Thyroid gland (tissue), 4 donors: ENCODE results near the gene ERC1. TPM values are rescaled to one million over a fixed set of nuclear protein-coding genes. Genes with fewer than 3 reads are reported as not detected.
"Not testable (repeated sequence)": the region's sequence is repeated elsewhere in the genome, so short reads cannot be mapped to it uniquely, and the experiment has no call there.

Experiments
- DNase-seq, 2 donors: peaks; one replicate each; pipeline ENCODE4 v3.0.0-alpha.2; 2019
- H3K27ac ChIP-seq, 3 donors: fragments of 200-600 bp; sonication (generic); 1 replicate in 2 of 3; 2 replicates in 1 of 3; pipeline ENCODE4 v1.5.1; 2016 to 2019; ENCODE audit warnings: mild to moderate bottlenecking in 1 of 3, moderate library complexity in 1 of 3
- H3K27me3 ChIP-seq: fragments of 200-600 bp; sonication (generic); one replicate; pipeline ENCODE4 v1.5.1; 2019
- H3K36me3 ChIP-seq, 2 donors: fragments of 200-600 bp; sonication (generic); one replicate each; pipeline ENCODE4 v1.5.1; 2016 to 2019
- H3K4me1 ChIP-seq, 2 donors: fragments of 200-600 bp; sonication (generic); one replicate each; pipeline ENCODE4 v1.5.1; 2017 to 2019
- H3K4me3 ChIP-seq, 3 donors: fragments of 200-600 bp; sonication (generic); replicated peaks in 1 of 3; 1 replicate in 2 of 3; 2 replicates in 1 of 3; pipeline ENCODE4 v1.5.1; 2016; ENCODE audit warnings: mild to moderate bottlenecking in 1 of 3
- H3K9me3 ChIP-seq: fragments of 200-600 bp; sonication (generic); one replicate; pipeline ENCODE4 v1.5.1; 2017
- CTCF ChIP-seq, 6 experiments: fragments of 200-600 bp in 3 of 6; fragments of 450-650 bp in 3 of 6; sonication (generic) in 3 of 6; IDR thresholded peaks; one replicate each; pipeline ENCODE4 v1.5.1; 2016 to 2019; ENCODE audit warnings: antibody characterized with exemption in 6 of 6, mild to moderate bottlenecking in 2 of 6, inconsistent platforms in 1 of 6, moderate library complexity in 1 of 6
- POLR2A ChIP-seq, 2 donors: fragments of 450-650 bp; IDR thresholded peaks; one replicate each; pipeline ENCODE4 v1.6.1; 2017; ENCODE audit warnings: antibody characterized with exemption in 2 of 2, mild to moderate bottlenecking in 2 of 2, moderate library complexity in 1 of 2
- WGBS, 2 donors: methylation state at CpG; one replicate each; pipeline ENCODE4 v1.1.5; 2017; 5-methylcytosine and 5-hydroxymethylcytosine counted together
- intact Hi-C: fragments of 100-400 bp; cut with DNase I; formaldehyde crosslinking; loops from one replicate; pipeline ENCODE4 v1.15.1; 2023
- total RNA-seq, 4 donors: library from RNA; depleted of rRNA; stranded (reverse); fragments of >200 nt; gene quantifications; one replicate each; pipeline ENCODE4 v1.2.3, GENCODE V29; 2016

Gene ERC1
- total RNA-seq, 4 donors from 2014 or later = 39.8 to 84.2 (median 75.8) TPM

GRCh38 chr12:1138691-1139090 is 147.7 kb downstream of the ERC1 start:
- no peak for DNase-seq
- 97 to 98% methylated on average over 4 of the region's 4 CpGs for WGBS, 2 donors
- Histone ChIP-seq H3K27me3 (no peaks in the 10 kb centered on the region), H3K4me3 (no peak overlapping the region), H3K4me1 (peaks cover 0 to 3% of the 10 kb centered on the region in 2 donors), H3K9me3 (no peaks in the 10 kb centered on the region), H3K36me3 (no peaks in the 10 kb centered on the region), H3K27ac (no peak overlapping the region)
- intact Hi-C loops = no loop called here
- TF ChIP-seq CTCF (IDR thresholded peaks at IDR 0.05) (no peak), POLR2A (IDR thresholded peaks at IDR 0.05) (no peak)

- intact Hi-C loops, H3K27ac ChIP-seq, H3K9me3 ChIP-seq, H3K4me1 ChIP-seq, H3K36me3 ChIP-seq, H3K27me3 ChIP-seq, DNase-seq, H3K4me3 ChIP-seq: not testable (repeated sequence)
- 98 to 100% methylated on average over 4 of the region's 4 CpGs for WGBS, 2 donors
These were observed 155.7 kb downstream of the ERC1 start for GRCh38 chr12:1146758-1147157.

GRCh38 chr12:1147821-1148220 is 156.8 kb downstream of the ERC1 start:
- intact Hi-C loops = no loop called here
- 92 to 95% methylated on average over 2 of the region's 2 CpGs for WGBS, 2 donors
- Histone ChIP-seq H3K27me3 (no peaks in the 10 kb centered on the region), H3K27ac (no peak overlapping the region), H3K36me3 (no peaks in the 10 kb centered on the region), H3K4me3 (no peak overlapping the region), H3K4me1 (no peaks in the 10 kb centered on the region), H3K9me3 (no peaks in the 10 kb centered on the region)
- no peak for DNase-seq
- TF ChIP-seq CTCF (IDR thresholded peaks at IDR 0.05) (no peak), POLR2A (IDR thresholded peaks at IDR 0.05) (no peak)

- TF ChIP-seq POLR2A (IDR thresholded peaks at IDR 0.05) = no peak
- no peak for TF ChIP-seq CTCF (IDR thresholded peaks at IDR 0.05)
- no peak overlapping the region for H3K4me3 ChIP-seq
- intact Hi-C loops = no loop called here
- H3K4me1 ChIP-seq = peaks cover 2 to 3% of the 10 kb centered on the region in 2 donors
- DNase-seq = peak; percentile 61 to 72
- H3K27me3 ChIP-seq = no peaks in the 10 kb centered on the region
- no peaks in the 10 kb centered on the region for H3K9me3 ChIP-seq
- H3K36me3 ChIP-seq = no peaks in the 10 kb centered on the region
- peak overlapping the region in 1 of 3 donors; percentile 9 for H3K27ac ChIP-seq
- WGBS, 2 donors = 36 to 40% methylated on average over 3 of the region's 3 CpGs
These were observed 166.0 kb downstream of the ERC1 start for GRCh38 chr12:1157046-1157445.

- no peaks in the 10 kb centered on the region for H3K9me3 ChIP-seq
- H3K27ac ChIP-seq = no peak overlapping the region
- TF ChIP-seq CTCF (IDR thresholded peaks at IDR 0.05) (no peak), POLR2A (IDR thresholded peaks at IDR 0.05) (no peak)
- no peak for DNase-seq
- intact Hi-C loops = no loop called here
- no peak overlapping the region for H3K4me3 ChIP-seq
- peaks cover 4 to 19% of the 10 kb centered on the region in 2 donors for H3K4me1 ChIP-seq
- H3K27me3 ChIP-seq = no peaks in the 10 kb centered on the region
- WGBS, 2 donors = 92 to 95% methylated on average over 9 of the region's 9 CpGs
- no peaks in the 10 kb centered on the region for H3K36me3 ChIP-seq
These were observed 170.2 kb downstream of the ERC1 start for GRCh38 chr12:1161197-1161596.
